ENCODE data around the gene TEAD3.
"Not testable (repeated sequence)": the region's sequence is repeated elsewhere in the genome, so short reads cannot be mapped to it uniquely, and the experiment has no call there.

The TEAD3 gene

DNA sequence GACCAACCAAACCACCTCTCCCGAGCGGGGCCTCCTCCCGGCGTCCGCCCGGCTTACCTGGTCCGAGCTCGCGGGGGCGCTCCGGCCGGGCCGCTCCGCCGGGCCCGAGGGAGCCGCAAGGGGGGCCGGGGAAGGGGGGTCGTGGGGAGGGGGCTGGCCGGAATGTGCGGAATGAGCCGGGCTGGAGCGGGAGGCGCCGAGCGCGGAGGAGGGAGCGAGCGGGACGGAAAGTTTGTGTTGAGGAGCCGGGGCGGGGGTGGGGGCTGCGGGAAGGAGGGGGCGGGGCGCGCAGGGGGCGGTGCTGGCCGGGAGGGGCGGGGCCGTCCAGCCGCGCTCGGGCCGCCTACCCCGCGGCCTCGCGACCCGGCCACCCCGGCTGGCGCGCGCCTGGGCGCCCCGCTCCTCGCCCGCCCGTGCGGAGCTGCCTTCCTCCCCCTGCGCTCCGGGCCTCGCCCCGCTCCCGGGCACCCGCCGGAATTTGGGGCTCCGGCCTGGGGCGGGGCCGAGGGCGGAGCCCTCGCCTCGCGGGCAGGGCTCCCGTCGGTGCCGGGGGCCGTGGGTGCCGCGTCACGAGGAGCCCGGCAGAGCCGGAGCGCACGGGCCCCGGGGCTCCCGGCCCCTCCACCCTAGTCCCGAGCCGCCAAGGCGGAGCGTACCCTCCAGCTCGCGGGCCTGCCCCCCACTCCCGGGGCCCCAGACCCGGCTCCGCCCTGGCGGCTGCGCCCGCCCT, at the start of gene TEAD3:
Gene TEAD3 (minus strand): TSS at position 239 of the 730 bp plus-strand sequence.
- Mint-ChIP-seq H3K4me3 (peak within 1 kb of the TSS; percentile 70), H3K4me1 (ENCODE audit: low read depth) (peaks cover 51% of the 10 kb centered on the region), H3K9me3 (no peaks in the 10 kb centered on the region), H3K27me3 (peaks cover 90% of the 10 kb centered on the region), H3K36me3 (ENCODE audit: low read depth) (no peaks in the 10 kb centered on the region), H3K27ac (no peak within 1 kb of the TSS)
- intact Hi-C loops (cut with micrococcal nuclease) = no loop called here

DNA sequence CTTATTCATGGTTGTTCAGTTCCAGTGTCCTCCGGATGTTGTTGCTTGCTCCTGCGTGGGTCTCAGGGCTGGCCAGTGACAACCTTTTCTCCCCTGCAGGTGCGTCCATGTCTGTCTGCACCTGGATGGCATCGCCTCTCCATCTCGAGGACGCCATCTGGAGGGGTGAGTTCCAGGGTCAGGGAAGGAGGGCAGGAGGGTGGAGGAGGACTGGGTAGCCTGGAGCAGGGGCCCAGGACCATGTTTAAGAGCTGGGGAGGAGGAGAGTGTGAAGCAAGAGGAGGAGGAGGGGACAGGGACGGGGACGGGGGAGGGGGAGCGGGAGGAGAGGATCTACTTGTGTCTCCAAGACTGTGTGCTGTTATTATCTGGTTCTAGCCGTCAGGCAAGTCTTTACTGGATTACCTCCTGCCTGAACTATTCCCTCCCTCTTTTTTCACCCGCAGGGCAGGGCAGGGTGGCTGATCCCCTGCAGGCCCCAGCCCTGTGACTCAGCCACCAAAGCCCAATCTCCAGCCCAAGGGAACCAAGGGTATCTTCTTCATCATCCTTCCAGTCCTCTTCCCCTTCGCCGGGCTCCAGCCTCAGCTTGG, 48.0 kb upstream of the TEAD3 start:
- peaks cover 6% of the 10 kb centered on the region for H3K27me3 Mint-ChIP-seq
- H3K27ac Mint-ChIP-seq = no peak overlapping the region
- H3K4me3 Mint-ChIP-seq = no peak overlapping the region
- intact Hi-C loops (cut with micrococcal nuclease) = no loop called here
- peaks cover 2% of the 10 kb centered on the region for H3K9me3 Mint-ChIP-seq
- peaks cover 12% of the 10 kb centered on the region for H3K4me1 Mint-ChIP-seq (ENCODE audit: low read depth)
- no peaks in the 10 kb centered on the region for H3K36me3 Mint-ChIP-seq (ENCODE audit: low read depth)

DNA sequence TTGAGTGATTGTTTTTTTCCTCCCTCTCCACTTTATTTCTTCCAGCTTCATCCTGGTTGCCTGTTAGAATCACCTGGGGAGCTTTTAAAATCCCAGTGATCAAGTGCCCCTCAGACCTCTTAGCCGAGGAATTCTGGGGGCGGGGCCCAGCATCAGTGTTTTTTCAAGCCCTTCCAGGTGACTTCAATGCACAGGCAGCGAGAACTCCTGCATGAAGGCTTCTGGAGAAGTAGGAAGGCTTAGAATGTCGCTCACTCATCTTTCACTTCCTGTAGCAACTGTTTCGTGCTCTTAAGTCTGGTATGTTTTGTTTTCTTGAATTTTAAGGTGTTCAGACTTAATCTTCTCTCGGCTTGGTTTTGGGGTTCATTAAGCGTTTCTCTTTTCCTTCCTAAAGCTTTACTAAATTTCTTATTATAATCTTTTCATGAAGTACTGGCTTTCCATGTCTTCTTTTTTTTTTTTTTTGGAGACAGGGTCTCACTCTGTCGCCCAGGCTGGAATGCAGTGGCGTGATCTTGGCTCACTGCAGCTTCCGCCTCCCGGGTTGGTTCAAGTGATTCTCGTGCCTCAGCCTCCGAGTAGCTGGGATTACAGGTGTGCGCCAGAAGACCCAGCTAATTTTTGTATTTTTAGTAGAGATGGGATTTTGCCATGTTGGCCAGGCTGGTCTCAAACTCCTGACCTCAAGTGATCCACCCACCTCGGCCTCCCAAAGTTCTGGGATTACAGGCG, 46.7 kb upstream of the TEAD3 start:
- H3K4me3 Mint-ChIP-seq = no peak overlapping the region
- H3K4me1 Mint-ChIP-seq (ENCODE audit: low read depth) = peaks cover 12% of the 10 kb centered on the region
- intact Hi-C loops (cut with micrococcal nuclease) = no loop called here
- peaks cover 6% of the 10 kb centered on the region for H3K27me3 Mint-ChIP-seq
- no peak overlapping the region for H3K27ac Mint-ChIP-seq
- H3K36me3 Mint-ChIP-seq (ENCODE audit: low read depth) = no peaks in the 10 kb centered on the region
- no peaks in the 10 kb centered on the region for H3K9me3 Mint-ChIP-seq

DNA sequence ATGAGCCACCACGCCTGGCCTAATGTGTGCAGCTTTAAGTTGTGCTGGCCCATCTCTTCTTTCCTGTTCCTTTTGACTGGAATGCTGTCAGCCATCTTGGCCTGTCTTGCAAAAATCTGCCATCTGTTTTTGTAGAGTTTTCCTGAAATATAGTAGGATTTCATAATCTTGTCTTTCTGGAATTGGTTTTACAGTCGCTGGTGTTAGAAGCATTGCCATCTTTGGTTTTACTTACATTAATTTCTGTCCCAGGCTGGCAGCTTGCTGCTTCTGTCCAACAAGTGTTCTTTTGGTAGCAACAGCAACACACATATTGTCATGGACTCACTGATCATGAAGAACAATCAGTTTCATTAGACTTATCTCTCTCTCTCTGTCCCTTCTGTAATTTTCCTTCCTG, 45.0 kb upstream of the TEAD3 start:
- H3K36me3 Mint-ChIP-seq (ENCODE audit: low read depth) = no peaks in the 10 kb centered on the region
- H3K27ac Mint-ChIP-seq = no peak overlapping the region
- no peaks in the 10 kb centered on the region for H3K9me3 Mint-ChIP-seq
- intact Hi-C loops (cut with micrococcal nuclease) = no loop called here
- peaks cover 7% of the 10 kb centered on the region for H3K4me1 Mint-ChIP-seq (ENCODE audit: low read depth)
- H3K27me3 Mint-ChIP-seq = peaks cover 6% of the 10 kb centered on the region
- no peak overlapping the region for H3K4me3 Mint-ChIP-seq

DNA sequence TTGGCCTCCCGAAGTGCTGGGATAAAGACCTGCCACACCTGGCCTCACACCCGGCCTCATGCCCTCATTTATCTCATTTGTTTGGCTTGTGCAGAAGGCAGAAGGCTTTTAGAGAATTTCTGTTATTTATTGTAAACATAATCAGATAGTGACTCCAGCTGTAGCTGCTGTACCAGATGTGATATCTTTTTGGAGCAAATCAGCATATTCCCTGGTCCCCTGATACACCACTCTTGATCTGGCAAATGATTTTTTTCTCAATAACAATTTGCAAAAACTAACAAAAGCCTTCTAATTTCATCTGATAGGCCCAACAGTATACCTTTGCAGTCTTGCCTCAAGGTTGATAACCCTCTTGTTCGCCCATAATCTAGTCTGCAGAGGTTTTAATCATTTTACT, 42.3 kb upstream of the TEAD3 start:
- intact Hi-C loops (cut with micrococcal nuclease) = no loop called here
- no peaks in the 10 kb centered on the region for H3K36me3 Mint-ChIP-seq (ENCODE audit: low read depth)
- peaks cover 4% of the 10 kb centered on the region for H3K27me3 Mint-ChIP-seq
- H3K4me3 Mint-ChIP-seq = no peak overlapping the region
- H3K27ac Mint-ChIP-seq = no peak overlapping the region
- no peaks in the 10 kb centered on the region for H3K9me3 Mint-ChIP-seq
- peaks cover 7% of the 10 kb centered on the region for H3K4me1 Mint-ChIP-seq (ENCODE audit: low read depth)

DNA sequence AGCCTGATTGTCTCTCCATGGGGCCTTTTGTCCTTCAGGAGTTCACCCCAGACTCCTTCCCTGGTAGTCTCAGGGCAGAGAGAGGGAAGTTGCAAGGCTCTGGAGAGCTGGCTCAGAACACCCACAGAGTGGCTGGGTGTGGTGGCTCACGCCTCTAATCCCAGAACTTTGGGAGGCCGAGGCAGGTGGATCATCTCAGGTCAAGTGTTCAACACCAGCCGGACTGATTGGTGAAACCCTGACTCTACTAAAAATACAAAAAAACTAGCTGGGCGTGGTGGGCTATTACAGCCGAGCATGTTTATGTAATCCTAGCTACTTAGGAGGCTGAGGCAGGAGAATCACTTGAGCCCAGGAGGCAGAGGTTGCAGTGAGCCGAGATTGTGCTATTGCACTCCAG, 39.0 kb upstream of the TEAD3 start:
- H3K4me1 Mint-ChIP-seq (ENCODE audit: low read depth); intact Hi-C loops (cut with micrococcal nuclease); H3K27ac Mint-ChIP-seq; H3K4me3 Mint-ChIP-seq; H3K36me3 Mint-ChIP-seq (ENCODE audit: low read depth); H3K27me3 Mint-ChIP-seq; H3K9me3 Mint-ChIP-seq: not testable (repeated sequence)

DNA sequence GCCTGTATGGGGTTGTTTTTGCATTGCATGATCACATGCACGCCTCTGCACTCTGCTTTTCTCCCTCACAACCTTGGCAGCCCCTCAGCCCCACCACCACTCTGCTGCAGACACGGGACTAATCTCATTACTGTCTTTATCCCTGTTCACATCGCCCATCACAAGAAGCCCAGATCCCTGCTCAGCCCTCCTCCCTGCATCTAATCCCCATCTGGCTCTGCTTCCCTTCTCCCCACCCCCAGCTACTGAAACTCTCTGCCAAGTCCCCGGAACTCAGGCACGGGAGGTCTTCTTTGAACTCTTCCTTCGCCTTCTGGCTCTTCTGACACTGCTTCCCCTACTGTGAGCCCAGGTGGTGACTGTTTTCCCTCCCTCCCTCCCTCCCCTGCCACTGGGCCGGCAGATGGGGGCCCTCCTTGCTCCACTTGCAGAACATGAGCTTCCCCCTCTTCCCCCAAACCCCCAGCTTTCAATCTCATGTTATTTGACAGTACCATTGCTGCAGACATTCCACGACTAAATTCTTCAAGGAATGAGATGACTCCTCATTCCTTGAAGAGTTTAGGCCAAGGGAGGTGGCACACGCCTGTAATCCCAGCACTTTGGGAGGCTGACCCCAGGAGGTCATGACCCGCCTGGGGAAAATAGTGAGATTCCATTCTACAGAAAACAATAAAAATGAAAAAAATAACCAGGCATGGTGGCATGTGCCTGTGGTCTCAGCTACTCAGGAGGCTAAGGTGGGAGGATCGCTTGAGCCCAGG, 37.7 kb upstream of the TEAD3 start:
- intact Hi-C loops (cut with micrococcal nuclease) = no loop called here
- Mint-ChIP-seq H3K4me1 (ENCODE audit: low read depth) (no peaks in the 10 kb centered on the region), H3K27ac (no peak overlapping the region), H3K36me3 (ENCODE audit: low read depth) (no peaks in the 10 kb centered on the region), H3K27me3 (peaks cover 9% of the 10 kb centered on the region), H3K4me3 (no peak overlapping the region), H3K9me3 (no peaks in the 10 kb centered on the region)

DNA sequence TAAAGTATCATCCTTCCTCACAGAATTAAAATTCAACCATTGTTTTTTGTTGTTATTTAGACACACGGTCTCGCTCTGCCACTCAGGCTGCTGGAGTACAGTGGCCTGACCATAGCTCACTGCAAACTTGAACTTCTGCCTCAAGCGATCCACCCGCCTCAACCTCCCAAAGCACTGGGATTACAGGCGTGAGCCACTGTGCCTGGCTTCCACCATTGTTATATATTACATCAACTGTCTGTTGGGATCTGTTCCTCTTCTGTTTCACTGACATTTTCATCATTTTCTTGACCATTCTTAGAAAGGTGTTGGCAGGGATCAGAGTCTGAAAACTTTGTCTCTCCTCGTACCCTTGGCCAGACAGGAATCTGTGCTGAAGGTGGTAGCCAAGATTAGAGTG, 37.1 kb upstream of the TEAD3 start:
- no peaks in the 10 kb centered on the region for H3K4me1 Mint-ChIP-seq (ENCODE audit: low read depth)

DNA sequence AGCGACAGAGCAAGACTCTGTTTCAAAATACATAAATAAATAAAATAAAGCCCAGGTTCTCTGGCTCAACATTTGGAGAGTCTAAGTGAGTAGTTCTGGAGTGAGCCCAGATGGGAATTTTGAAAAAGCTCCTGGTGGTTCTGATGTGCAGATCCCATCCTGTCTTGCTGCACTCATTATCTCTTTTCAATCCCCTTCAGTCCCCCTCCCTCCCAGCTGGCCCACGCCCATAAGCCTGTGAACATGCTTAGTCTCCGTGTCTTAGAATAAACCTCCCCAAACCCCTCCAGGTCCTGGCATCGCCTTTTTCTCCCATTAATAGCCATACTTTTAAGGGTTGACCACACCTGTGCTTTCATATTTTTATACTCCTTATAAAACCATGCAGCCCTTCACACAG, 35.2 kb upstream of the TEAD3 start:
- Mint-ChIP-seq H3K27ac (no peak overlapping the region), H3K4me3 (no peak overlapping the region), H3K9me3 (no peaks in the 10 kb centered on the region), H3K4me1 (ENCODE audit: low read depth) (no peaks in the 10 kb centered on the region), H3K36me3 (ENCODE audit: low read depth) (no peaks in the 10 kb centered on the region), H3K27me3 (peaks cover 12% of the 10 kb centered on the region)
- intact Hi-C loops (cut with micrococcal nuclease) = no loop called here

More for the DNA sequence above, 37.1 kb upstream of the TEAD3 start:
- H3K27me3 Mint-ChIP-seq = peaks cover 9% of the 10 kb centered on the region
- intact Hi-C loops (cut with micrococcal nuclease) = no loop called here
- no peak overlapping the region for H3K27ac Mint-ChIP-seq
- no peak overlapping the region for H3K4me3 Mint-ChIP-seq
- H3K9me3 Mint-ChIP-seq = no peaks in the 10 kb centered on the region
- H3K36me3 Mint-ChIP-seq (ENCODE audit: low read depth) = no peaks in the 10 kb centered on the region

DNA sequence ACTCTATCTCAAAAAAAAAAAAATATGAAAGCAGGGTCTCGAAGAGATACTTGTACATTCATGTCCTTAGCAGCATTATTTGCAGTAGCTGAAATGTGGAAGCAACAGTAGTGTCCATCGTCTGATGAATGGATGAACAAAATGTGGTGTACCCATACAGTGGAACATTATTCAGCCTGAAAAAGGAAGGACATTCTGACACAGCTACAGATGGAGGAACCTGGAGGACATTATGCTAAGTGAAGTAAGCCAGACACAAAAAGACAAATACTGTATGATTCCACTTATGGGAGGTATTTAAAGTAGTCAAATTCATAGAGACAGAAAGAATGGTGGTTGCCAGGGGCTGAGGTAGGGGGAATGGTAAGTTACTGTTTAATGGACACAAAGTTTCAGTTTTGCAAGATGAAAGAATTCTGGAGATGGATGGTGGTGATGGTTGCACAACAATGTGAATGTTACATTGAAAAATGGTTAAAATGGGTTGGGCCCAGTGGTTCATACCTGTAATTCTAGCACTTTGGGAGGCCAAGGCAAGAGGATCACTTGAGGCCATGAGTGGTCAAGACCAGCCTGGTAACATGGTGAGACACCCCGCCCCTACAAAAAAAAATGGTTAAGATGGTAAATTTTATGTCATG, 27.6 kb upstream of the TEAD3 start:
- Mint-ChIP-seq H3K4me3 (no peak overlapping the region), H3K9me3 (no peaks in the 10 kb centered on the region), H3K4me1 (ENCODE audit: low read depth) (no peaks in the 10 kb centered on the region), H3K27me3 (peaks cover 28% of the 10 kb centered on the region), H3K36me3 (ENCODE audit: low read depth) (no peaks in the 10 kb centered on the region), H3K27ac (no peak overlapping the region)
- intact Hi-C loops (cut with micrococcal nuclease) = no loop called here

DNA sequence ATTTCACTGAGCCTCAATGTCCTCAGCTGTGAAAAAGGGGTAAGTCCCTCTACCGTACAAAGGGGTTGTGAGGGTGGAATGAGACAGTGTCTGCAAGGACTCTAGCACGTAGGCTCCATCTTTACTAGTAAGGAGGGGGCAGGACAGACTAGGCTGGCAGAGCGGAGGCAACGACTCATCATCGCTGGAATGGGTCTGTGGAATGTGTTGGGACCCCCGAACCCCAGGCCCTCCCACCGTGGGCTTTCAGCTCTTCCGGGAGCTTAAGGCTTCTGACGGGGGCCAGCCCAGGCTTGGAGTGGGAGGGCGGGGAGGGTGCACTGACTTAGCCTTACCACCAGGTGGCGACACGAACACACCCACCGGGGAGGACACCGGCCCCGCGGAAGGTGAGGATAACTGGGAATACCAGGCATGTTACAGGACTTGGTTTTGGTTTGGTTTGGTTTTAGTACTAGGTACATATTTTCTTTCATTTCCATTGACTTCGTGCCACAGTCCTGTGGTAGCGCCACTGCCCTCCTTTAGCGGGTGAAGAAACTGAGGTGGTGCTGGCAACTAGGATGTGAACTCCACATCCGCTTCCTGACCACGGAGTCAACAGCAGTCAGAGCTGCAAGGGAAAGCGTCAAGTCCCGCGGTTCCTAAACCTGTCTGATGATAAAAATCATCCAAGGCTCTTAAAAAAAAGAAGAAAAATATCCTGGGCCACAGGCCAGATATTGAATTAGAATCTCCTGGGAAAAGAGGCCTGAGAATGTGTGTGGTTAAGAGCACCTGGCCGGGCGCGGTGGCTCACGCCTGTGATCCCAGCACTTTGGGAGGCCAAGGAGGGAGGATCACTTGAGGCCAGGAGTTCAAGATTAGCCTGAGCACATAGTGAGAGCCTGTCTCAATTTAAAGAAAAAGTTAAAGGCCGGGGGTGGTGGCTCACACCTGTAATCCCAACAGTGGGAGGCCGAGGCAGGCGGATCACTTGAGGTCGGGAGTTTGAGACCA, 26.1 kb upstream of the TEAD3 start:
- H3K27ac Mint-ChIP-seq = no peak overlapping the region
- peak overlapping the region; percentile 53 for H3K4me3 Mint-ChIP-seq
- H3K4me1 Mint-ChIP-seq (ENCODE audit: low read depth) = no peaks in the 10 kb centered on the region
- peaks cover 31% of the 10 kb centered on the region for H3K27me3 Mint-ChIP-seq
- H3K9me3 Mint-ChIP-seq = no peaks in the 10 kb centered on the region
- H3K36me3 Mint-ChIP-seq (ENCODE audit: low read depth) = no peaks in the 10 kb centered on the region
- intact Hi-C loops (cut with micrococcal nuclease) = loop anchor here (2.0 kb wide), 1 partner anchor 30 kb away; no protein-coding TSS in a partner anchor

DNA sequence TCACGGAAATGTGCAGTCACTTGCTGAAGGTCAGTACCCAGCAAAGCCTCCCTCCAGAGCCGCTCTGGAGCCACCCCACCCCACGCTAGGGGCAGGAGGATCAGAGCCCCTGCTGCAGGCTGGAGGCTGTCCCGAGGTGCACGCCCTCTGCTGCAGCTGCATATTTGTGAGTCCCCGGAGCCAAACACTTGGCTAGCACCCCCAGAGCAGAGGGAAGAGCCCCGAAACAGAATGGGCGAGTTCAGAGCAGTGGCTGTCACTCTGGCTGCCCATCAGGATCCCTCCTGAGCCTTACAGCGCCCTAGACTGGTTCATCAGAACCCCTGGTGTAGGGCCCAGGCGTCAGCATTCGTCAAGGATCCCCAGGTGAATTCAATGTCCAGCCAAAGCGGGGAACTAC, 25.3 kb upstream of the TEAD3 start:
- Mint-ChIP-seq H3K36me3 (ENCODE audit: low read depth) (no peaks in the 10 kb centered on the region), H3K4me3 (no peak overlapping the region), H3K4me1 (ENCODE audit: low read depth) (no peaks in the 10 kb centered on the region), H3K27ac (no peak overlapping the region), H3K27me3 (peaks cover 28% of the 10 kb centered on the region), H3K9me3 (no peaks in the 10 kb centered on the region)
- intact Hi-C loops (cut with micrococcal nuclease) = loop anchor here (2.0 kb wide), 1 partner anchor 31 kb away; no protein-coding TSS in a partner anchor

DNA sequence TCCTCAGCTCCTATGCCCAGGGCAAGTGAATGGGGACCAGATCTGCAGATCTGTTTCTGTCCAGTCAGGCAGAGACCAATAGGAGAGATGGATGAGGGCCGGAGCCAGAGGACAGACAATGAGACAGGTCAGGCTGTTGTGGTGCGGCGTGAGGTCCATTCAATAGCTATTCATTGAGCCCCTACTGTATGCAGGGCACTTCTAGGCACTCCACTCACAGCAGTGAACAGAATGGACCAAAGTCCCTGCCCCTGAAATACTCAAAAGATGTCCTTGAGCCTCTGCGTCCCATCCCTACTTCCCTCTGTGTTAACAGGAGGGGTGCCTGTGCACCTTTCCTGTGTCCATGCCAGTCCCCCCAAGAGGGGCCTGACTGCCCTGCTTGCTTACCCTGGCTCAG, 24.4 kb upstream of the TEAD3 start:
- H3K27me3 Mint-ChIP-seq = peaks cover 27% of the 10 kb centered on the region
- H3K9me3 Mint-ChIP-seq = no peaks in the 10 kb centered on the region
- H3K27ac Mint-ChIP-seq = no peak overlapping the region
- H3K4me1 Mint-ChIP-seq (ENCODE audit: low read depth) = no peaks in the 10 kb centered on the region
- no peaks in the 10 kb centered on the region for H3K36me3 Mint-ChIP-seq (ENCODE audit: low read depth)
- H3K4me3 Mint-ChIP-seq = no peak overlapping the region
- intact Hi-C loops (cut with micrococcal nuclease) = no loop called here
